ENCODE measurements around the gene SLX4IP.

GRCh38 chr20:10670501-10671220 is 235.6 kb downstream of the SLX4IP start:
- no peak for TF ChIP-seq POLR2A (IDR thresholded peaks at IDR 0.05)
- TF ChIP-seq, protein P1, sequence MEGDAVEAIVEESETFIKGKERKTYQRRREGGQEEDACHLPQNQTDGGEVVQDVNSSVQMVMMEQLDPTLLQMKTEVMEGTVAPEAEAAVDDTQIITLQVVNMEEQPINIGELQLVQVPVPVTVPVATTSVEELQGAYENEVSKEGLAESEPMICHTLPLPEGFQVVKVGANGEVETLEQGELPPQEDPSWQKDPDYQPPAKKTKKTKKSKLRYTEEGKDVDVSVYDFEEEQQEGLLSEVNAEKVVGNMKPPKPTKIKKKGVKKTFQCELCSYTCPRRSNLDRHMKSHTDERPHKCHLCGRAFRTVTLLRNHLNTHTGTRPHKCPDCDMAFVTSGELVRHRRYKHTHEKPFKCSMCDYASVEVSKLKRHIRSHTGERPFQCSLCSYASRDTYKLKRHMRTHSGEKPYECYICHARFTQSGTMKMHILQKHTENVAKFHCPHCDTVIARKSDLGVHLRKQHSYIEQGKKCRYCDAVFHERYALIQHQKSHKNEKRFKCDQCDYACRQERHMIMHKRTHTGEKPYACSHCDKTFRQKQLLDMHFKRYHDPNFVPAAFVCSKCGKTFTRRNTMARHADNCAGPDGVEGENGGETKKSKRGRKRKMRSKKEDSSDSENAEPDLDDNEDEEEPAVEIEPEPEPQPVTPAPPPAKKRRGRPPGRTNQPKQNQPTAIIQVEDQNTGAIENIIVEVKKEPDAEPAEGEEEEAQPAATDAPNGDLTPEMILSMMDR (IDR thresholded peaks at IDR 0.05), result no peak

Measured in adrenal gland (tissue), 5 donors.